HG03060 (cell line): ENCODE measurements around the gene PLCL1.

Experiments used
- ATAC-seq: cut with Tn5 transposase; IDR thresholded peaks from one replicate; pipeline ENCODE4 v1.9.1; 2021; ENCODE audit warnings: low read depth, moderate number of reproducible peaks; ENCODE audit not compliant: unreplicated experiment

The PLCL1 gene

GRCh38 chr2:198042189-198042588 is 237.8 kb downstream of the PLCL1 start:
- ATAC-seq, result no peak

DNA sequence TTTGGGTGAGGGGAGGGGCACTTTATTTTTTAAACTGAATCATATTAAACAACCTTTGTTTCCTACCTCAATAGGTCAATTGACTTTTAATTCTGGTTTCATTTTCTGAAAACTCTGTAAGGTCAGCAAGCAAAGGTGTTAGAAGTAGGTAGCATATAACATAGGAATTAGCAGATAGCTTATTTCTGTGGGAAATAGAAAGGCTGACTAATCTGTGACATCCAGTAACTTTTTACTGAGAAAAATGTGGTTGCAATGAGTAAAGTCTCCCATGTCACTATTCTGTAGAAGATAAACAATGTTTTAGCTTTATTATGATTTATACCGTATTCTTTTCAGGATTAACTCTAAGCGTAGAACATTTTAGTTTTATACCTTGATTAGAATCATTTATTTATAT is 240.4 kb downstream of the PLCL1 start:
- no peak for ATAC-seq

GRCh38 chr2:198045227-198045626 is 240.8 kb downstream of the PLCL1 start:
- ATAC-seq, result no peak

DNA sequence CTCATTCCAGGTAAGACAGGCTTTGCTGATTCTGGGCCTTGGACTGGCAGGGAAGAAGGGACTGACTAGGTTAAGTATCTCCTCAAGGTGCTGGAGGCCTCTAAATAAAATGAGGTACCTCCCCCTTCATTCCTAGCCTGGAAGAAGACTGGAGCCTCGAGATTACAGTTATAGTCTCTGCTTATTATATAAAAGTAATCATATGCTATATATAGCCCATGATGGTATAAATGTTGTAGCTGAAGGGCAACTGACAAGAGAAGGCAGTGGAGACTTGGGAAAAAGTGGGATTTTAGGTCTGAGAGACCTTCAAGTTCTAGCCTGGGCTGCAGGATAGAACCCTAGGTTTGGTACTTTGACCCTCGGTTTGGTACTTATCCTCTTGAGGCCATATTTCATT is 248.3 kb downstream of the PLCL1 start:
- no peak for ATAC-seq

DNA sequence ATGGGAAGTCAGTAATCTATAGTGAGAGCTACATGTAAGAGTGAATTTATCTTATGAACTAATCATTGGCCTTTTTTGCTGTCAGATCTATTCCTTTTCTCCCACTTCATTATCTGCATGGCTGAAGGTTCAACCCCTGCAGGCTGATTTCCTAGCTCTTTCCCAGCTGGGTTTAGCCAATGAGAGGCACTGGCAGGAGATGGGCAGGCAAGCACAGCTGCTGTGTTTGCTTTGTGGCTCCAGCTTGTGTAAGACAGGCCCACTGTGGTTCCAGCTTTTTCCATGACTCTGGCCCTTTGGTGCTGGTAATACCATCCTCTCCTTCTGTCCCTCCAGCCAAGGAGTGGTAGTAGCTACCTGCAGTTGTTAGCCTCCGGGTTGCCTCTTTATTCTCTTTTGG is 248.8 kb downstream of the PLCL1 start:
- no peak for ATAC-seq

DNA sequence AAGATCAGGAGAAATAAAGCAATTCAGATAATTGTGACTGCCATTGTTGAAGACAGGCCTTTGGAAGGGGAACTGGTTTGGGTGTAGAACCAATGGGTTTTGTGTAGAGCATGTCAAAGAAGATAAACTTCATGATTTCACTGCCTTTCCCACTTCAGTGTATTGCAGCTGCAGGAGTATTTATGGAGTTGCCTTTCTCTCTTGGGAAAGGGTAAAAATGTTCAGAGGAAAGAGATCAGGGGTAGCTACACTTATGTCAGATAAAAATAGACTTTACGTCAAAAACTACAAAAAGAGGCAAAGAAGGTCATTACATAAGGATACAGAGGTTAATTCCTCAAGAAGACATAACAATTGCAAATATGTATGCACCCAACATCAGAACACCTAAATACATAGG is 249.4 kb downstream of the PLCL1 start:
- ATAC-seq, result no peak

GRCh38 chr2:198054299-198054698 is 249.9 kb downstream of the PLCL1 start:
- no peak for ATAC-seq

- ATAC-seq, result no peak
Measured at GRCh38 chr2:198055716-198056115, 251.3 kb downstream of the PLCL1 start.

DNA sequence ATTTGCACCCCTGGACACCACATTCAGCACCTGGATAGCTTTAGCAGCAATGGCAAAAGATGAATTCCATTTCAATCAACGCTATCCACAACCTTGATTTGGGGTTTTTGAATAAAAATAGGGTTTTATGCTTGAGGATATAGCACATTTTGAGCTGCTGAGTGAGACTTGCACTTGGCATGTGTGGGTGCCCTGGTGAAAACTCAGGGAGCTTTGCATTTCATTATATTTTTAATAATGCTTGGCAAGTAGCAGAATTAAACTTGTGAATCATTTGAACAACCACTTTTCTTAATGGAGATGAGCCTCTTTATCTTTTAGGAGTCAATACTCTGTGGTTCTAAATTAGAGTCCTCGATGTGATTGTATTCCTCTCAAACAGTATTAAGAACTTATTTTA is 252.4 kb downstream of the PLCL1 start:
- no peak for ATAC-seq

GRCh38 chr2:198059800-198060199 is 255.4 kb downstream of the PLCL1 start:
- no peak for ATAC-seq

- ATAC-seq, result no peak
Measured at GRCh38 chr2:198060277-198060676, 255.9 kb downstream of the PLCL1 start.

DNA sequence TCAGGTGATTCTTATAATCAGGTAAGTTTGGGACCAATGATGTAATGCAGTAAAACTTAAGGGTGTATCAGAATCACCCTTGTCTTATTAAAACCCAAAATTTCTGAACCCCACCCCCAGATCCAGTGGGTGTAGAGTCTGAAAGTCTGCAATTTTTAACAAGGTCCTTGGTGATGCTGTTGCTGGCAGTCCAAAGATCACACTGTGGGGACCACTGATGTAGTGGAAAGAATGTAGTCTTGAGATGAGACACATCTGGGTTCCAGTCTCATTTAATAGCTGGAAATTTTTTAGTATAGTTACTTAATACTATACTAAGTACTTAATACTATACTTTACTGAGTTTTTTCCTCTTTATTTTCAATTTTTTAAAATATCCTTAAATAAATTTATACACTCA is 258.4 kb downstream of the PLCL1 start:
- no peak for ATAC-seq

DNA sequence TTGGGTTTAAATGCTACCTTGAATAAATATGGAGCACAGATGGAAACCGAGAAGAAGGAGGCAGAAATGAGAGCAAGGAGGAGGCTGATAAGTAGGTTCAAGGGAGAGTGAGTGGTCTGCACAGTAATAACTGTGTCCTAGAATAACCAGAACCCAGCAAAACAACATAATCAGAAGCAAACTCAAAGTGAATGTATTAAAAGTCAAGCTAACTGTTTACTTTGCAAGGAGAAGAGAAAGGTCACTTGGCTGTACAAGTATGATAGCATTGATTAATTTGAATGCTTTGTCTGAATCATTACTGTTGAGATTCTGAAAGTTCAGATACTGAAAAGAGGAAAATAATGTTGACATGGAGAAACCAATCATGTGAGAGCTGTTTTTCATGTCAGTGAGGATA is 258.8 kb downstream of the PLCL1 start:
- no peak for ATAC-seq

GRCh38 chr2:198065322-198065721 is 260.9 kb downstream of the PLCL1 start:
- no peak for ATAC-seq

DNA sequence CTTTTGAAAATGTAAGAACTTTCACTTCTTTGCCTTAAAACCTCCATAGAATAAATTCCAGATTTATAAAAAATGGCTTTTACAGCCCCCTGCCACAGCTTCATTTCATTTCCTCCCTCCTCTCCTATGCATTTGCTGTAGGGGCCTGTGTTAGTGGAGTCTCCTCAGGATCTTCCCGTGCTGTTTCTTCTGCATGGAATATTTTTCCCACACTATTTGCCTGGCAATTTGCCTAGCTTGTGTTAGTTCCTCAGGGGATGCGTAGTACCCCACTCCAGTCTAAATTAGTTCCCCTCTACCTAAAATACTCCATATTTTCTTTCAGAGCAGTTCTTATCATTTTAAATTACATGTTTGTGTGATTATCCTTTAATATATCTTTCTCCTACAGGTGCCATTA is 262.2 kb downstream of the PLCL1 start:
- ATAC-seq, result no peak

GRCh38 chr2:198072655-198073054 is 268.3 kb downstream of the PLCL1 start:
- ATAC-seq, result no peak

- no peak for ATAC-seq
Measured at GRCh38 chr2:198073253-198073652, 268.9 kb downstream of the PLCL1 start.

DNA sequence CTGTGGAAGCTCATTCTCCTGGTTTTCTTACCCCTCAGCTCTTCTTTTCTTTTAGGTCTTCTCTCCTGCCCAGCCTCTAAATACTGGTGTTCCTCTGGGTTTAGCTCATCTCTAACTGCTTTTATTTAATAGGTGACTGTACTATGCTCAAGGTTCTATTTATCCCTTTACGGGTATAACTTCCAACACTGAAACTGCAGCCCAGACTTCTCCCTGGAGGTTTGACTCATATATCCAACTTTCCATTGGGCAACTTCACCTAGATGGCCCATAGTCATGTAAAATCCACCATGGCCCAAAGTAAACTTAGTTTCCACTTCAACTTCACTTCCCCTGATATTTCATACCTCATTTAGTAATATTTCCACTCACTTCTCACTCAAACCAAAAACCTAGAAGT is 273.1 kb downstream of the PLCL1 start:
- no peak for ATAC-seq

DNA sequence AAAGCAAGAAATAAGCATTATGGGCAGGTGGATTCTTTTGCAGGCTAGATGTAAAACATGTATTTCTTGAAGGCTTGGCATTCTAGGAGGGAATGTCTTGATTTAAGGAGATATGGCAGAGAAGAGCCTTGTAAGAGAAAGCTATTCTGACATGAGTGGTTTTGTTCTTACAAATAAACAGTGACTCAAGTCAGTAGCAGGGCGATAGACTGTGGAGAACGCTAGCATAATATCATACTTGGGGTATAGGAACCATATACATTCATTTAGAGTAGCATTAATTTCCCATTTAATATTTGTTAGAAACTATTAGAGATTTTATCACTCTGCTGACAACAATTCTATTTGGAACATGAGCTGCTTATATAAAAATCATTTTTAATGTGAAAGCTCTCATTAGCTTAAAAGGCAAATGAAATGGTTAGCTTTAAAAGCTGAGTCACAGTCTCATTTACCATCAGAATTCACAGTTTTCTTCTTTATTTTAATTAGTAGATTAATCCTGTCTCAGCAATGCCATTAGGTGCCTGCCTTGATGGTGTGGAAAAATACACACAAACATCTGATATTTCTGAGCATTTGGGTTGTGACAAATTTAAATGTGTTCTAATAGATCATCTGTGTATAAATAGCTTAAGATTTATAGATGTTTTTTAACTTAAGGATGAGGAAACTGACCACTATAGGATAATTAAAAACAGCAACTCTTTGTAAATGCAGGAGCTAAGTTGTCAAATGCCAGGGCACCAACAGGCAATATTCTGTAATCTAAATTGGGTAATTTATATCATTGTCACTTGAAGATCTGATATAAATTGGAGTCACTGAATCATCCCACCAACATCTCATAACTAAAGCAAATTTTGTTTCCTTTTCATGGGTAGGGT is 276.7 kb downstream of the PLCL1 start:
- ATAC-seq, result no peak

- ATAC-seq, result no peak
Measured at GRCh38 chr2:198084156-198084555, 279.8 kb downstream of the PLCL1 start.

- ATAC-seq, result no peak
Measured at GRCh38 chr2:198096002-198096401, 291.6 kb downstream of the PLCL1 start.

DNA sequence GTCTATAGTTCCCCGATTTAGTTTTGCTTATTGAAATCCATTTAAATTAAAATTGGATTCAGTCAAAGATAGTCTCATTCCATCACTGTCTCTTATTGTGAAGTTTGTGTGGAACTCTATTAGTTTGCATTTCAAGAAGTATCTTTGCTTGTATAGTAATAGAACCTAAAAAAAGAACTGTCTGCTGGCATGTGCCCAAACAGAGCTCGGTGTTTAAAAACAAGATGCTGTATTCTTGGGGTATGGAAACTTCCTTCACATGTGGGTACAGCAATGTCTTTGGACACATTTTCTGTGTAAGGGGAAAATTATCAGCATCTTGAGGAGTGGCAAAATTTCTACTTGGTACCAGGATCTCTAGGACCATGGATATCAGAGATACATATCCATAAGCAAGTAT is 292.6 kb downstream of the PLCL1 start:
- ATAC-seq, result no peak

- peak; percentile 85 for ATAC-seq
Measured at GRCh38 chr2:198097630-198098029, 293.2 kb downstream of the PLCL1 start.
